GM23338 (cell line): Measurements from ENCODE around the gene DAPK2.

ENCODE experiments used
- CREB1 ChIP-seq: fragments of 250-450 bp; sonication (Bioruptor Pico); IDR thresholded peaks from 2 replicates; pipeline ENCODE4 v1.5.0; 2020; ENCODE audit warnings: low read depth, mild to moderate bottlenecking, moderate library complexity
- CTCF ChIP-seq, 2 experiments: fragments of 200-600 bp in 1 of 2; sonication (generic) in 1 of 2; conservative IDR thresholded peaks; 2 replicates each; pipeline versions ENCODE4 v1.5.1 to v1.6.1; 2016 to 2017; ENCODE audit warnings: antibody characterized with exemption in 2 of 2, low read depth in 2 of 2, mild to moderate bottlenecking in 2 of 2, moderate library complexity in 1 of 2
- EZH2 ChIP-seq: fragments of 200-600 bp; sonication (generic); IDR thresholded peaks from one replicate; pipeline ENCODE4 v1.8.0; 2017; ENCODE audit warnings: antibody characterized with exemption, mild to moderate bottlenecking, low read depth; ENCODE audit not compliant: unreplicated experiment
- EZH2phosphoT487 ChIP-seq: fragments of 200-600 bp; sonication (generic); IDR thresholded peaks from one replicate; pipeline ENCODE4 v1.8.1; 2018; ENCODE audit warnings: antibody characterized with exemption; ENCODE audit not compliant: unreplicated experiment
- JUNB ChIP-seq: IDR thresholded peaks from one replicate; pipeline ENCODE4 v1.6.1; 2016; ENCODE audit warnings: antibody characterized with exemption; ENCODE audit not compliant: unreplicated experiment

DNA sequence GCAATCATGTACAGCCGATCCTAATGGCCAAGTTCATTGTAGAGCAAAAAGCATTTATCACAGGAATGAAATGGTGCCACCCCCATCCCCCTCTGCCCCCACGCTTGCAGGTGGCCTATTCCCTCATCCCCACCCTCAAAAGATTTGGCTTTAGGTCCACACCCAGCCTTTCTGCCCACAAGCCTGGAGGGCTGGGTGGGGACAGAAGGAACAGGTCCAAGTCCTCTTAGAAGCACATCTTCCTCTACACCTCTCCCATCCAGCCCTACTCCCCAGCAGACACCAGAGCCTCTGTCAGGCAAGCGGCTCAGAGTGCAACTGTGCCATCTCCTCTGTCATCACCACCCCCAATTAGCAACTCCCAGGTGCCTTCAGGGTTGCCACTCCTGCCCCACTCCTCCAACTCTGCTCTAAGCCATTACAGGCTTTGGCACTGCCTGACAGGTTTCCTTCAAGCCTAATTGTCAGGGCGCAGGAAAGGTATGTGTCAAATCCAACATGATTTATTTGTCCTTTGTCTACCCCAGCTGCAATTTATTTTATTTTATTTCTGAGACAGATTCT is 49.4 kb downstream of the DAPK2 start:
- TF ChIP-seq CTCF (conservative IDR thresholded peaks at IDR 0.05; ENCODE audit: low read depth in 2 of 2) (no peak), CREB1 (CRISPR knock-in tag) (no peak), EZH2phosphoT487 (no peak), EZH2 (no peak), JUNB (no peak)
